CD4-positive, alpha-beta T cell treated with Interleukin-10 for 1 hour (primary cell): ENCODE measurements around the gene TIMM44.
A peak's percentile ranks its signal among the peaks of the same experiment; 100 is the strongest.
"Not testable (repeated sequence)": the region's sequence is repeated elsewhere in the genome, so short reads cannot be mapped to it uniquely, and the experiment has no call there.

Experiments
- DNase-seq: peaks from one replicate; pipeline ENCODE4 v3.0.0-alpha.2; 2020

TIMM44 gene

DNA sequence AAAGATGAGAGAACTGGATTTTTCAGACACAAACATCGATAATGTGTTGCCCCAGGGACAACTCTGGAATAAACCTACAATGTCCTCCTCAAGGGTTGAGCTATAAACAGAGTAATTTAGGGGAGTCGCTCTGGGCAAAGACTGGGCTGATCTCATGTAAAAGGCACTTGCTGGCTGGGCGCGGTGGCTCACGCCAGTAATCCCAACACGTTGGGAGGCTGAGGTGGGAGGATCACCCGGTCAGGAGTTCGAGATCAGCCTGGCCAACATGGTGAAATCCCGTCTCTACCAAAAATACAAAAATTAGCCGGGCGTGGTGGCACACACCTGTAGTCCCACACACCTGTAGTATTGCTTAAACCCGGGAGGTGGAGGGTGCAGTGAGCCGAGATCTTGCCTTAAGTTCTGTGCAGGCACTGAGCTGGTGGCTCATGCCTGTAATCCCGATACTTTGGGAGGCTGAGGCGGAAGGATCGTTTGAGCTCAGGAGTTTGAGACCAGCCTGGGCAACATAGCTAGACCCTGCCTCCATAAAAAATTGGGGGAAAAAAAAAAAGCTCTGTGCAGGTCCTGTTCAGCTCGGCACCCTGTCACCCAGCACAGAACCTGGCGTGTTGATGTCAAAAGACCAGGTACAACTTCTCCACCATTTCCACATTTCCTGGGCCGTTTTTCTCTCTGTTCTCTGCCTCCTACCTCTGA, 1.4 kb downstream of the TIMM44 start:
- no peak for DNase-seq

DNA sequence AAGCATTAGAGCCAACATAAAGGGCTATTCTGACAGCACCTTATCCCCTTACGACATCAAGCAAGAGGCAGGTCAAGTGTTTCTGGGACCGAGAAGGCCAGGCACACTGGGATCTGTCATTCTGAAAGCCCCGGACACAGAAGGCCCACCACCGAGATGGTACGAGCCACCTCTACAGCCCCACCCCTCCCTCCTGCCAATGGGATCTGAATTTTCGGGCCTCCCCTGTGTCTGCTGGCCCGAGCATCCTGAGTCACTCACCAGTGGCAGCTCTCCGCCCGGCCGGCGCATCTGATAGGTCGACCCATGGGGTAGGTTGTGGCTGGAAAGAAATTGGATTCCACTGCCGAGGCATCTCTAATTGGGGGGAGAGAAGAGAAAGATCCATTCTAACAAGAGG, 2.6 kb downstream of the TIMM44 start:
- DNase-seq, result no peak

DNA sequence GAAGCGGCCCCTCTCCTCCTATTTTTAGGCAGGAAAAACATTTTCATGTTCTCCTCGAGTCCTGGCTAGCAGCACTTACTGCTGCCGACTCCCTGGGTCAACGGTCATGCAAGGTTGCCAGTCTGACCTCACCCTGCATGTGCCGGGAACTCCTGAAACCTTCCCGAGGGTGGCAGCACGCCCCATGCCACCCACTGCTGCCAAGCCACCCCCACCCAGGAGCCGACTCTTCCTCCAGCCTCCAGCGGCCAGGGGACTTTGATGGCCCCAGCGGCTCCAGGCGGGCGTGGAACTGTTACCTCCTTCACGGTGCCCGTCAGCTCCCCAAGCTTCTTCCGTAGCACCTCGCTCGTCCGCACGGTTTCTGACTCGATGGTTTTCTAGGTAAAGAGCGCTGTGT, 8.7 kb downstream of the TIMM44 start:
- DNase-seq, result no peak

DNA sequence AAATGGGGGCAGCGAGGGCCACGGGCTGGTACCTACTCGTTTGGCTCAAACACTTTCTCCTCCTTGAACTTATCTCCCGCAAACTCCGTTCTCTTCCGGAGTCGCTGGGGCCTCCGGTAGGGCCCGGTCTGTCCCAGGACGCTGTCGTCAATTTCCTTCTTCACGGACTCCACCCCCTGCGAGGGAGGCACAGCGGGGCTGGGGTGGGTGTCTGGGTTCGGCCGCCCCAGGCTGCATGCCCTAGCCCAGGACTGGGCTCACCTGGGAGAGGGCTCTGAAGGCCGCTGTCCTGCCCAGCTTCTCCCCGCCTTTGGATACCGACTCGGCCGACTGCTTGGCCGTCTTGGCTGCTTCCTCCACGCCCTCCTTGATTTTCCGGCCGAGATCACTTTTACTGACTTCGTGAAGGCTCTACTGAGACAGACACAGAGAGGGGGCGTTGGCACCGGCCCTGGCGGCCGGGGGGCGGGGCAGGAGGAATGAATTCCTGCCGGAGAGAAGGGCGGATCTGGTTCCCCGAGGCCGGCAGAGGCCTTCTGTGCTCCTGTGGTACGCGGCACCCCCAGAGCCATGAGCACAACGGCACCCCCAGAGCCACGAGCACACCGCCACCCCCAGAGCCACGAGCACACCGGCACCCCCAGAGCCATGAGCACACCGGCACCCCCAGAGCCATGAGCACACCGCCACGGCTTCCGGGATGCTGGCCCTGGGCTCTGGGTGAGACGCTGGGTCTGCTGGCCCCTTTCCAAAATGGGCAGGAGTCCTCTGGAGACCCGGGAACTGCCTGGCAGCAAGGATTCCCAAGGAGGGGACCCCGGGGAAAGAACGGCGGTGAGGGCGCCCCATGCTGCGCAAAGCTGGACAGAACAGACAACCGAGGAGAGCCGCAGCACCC, 9.4 kb downstream of the TIMM44 start:
- no peak for DNase-seq

DNA sequence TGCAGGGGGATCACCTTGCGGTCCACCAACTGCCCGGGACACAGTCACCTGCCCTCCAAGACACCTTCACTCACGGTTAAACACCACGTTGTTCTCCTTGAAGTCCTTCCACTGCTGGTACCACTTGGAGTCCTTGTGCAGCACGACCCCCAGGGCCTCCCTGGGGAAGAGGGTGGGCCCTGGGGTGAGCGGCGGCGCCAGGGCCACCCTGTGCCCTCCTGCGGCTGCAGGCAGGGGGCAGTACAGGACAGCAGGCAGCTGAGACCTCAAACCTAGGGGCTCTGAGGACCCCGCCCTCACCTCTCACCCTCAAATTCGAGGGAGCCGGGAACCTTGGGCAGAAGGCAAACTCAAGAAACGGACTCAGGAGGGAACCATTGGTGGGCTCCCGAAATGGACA, 10.1 kb downstream of the TIMM44 start:
- DNase-seq, result no peak

DNA sequence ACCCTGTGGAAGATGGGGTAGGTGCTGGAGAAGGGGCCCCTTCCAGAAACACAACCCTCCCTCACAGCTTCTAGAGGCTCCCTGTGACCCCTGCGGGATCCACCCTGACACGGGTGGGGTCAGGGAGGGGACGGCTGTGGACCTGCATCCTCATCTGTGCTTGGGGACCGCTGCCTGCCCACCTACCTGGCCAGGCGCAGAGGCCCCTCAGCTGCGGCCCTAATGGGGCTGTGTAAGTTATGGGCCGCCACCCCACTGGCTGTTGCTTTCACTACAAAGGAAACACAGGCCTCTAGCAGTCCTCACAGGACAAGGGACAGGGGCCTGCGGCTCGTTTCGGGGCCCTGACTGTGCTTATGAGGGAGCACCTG, 10.6 kb downstream of the TIMM44 start:
- DNase-seq, result no peak

DNA sequence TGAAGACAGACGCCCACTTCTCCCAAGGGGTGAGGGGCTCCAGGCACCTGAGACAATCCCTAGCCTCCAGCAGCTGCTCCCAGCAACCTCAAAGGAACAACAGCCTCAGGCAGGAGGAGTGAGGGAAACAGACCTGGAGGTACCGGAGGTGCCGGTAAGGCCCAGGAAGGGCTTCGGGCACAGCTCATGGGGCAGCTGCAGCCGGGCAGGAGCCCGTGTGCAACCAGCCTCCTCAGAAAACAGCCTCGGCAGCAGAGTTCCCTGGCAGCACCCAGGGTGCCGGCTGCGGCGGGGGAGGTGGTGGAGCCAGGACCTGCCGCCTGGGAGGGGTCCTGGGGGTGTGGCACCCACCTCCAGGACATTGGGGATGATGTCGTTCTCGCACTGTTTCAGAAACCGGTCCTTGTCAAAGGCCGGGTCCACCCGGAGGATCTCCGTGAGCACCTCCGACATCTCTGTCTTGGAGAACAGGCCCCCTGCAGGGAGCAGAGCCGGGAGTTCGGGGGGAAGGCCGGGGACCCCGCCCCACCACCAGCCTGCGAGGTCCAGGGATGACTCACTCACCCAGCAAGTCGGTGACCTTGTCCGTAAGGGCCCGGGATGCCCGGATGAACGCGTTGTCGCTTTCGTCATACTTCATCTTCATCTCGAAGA, 11.1 kb downstream of the TIMM44 start:
- DNase-seq, result no peak

DNA sequence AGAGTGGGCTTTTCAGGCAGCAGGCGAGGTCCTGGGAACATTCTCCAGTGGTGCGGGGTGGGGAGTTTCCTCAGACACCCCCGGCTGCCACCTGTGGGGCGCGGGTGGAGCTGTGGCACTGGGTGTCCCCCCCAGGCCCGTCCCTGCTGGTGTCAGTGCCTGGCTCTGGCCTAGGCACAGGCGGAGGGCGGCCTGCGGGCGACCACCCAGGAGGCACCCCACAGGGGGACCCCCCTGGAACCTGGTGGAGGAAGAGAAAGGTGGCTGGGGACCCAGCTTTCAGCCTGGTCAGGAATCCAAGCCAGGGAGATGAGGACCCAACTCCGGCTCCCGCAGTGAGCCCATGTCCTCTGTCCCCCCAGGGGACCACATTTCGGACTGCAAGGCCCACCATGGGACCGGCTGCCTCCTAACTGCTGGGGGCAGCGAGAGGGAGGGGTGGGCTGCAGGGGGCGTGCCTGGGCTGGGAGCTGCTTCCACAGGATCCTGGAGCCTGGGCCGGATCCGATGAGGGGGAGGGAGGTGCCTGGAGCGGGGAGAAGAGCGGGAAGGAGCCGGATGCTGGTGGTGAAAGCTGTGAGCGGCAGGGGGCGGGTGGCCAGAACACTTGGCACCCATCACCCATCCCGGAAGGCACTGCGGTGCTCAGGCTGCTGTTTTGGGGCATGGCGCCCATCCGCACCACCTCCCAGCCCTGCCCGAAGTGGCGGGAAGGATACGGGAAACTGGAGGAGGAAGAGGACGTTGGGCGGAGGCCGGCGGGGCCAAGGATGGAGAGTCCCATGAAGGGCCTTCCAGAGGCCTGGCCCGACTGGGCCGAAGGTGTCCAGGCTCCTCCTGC, 12.0 kb downstream of the TIMM44 start:
- DNase-seq, result no peak

DNA sequence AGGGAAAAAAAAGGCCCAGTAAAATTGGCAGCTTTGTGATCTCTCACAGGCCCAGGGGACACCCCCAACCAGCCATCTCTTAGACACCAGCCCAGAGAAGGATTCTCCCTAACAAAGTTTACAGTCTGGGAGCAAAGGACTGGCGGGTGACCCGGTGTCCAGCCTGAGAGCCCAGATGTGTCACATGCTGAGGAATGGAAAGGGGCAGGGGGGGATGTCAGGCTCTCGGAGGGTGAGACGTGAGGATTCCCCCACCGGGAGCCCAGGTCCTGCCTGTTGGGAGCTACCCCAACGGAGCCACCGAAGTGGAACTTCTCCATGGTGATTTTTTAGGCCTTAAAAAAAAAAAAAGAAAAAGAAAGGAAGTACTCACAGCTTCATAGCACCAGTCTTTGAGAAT, 12.7 kb downstream of the TIMM44 start:
- DNase-seq, result no peak

DNA sequence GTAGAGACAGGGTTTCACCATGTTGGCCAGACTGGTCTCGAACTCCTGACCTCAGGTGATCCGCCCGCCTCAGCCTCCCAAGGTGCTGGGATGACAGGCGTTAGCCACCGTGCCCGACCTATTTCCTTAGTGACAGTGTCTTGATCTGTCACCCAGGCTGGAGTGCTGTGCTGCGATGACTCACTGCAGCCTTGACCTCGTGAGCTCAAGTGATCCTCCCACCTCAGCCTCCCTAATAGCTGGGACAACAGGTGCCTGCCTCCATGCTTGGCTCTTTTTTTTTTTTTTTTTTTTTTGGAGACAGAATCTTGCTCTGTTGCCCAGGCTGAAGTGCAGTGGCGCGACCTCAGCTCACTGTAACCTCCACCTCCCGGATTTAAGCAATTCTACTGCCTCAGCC, 13.4 kb downstream of the TIMM44 start:
- not testable (repeated sequence) for DNase-seq

DNA sequence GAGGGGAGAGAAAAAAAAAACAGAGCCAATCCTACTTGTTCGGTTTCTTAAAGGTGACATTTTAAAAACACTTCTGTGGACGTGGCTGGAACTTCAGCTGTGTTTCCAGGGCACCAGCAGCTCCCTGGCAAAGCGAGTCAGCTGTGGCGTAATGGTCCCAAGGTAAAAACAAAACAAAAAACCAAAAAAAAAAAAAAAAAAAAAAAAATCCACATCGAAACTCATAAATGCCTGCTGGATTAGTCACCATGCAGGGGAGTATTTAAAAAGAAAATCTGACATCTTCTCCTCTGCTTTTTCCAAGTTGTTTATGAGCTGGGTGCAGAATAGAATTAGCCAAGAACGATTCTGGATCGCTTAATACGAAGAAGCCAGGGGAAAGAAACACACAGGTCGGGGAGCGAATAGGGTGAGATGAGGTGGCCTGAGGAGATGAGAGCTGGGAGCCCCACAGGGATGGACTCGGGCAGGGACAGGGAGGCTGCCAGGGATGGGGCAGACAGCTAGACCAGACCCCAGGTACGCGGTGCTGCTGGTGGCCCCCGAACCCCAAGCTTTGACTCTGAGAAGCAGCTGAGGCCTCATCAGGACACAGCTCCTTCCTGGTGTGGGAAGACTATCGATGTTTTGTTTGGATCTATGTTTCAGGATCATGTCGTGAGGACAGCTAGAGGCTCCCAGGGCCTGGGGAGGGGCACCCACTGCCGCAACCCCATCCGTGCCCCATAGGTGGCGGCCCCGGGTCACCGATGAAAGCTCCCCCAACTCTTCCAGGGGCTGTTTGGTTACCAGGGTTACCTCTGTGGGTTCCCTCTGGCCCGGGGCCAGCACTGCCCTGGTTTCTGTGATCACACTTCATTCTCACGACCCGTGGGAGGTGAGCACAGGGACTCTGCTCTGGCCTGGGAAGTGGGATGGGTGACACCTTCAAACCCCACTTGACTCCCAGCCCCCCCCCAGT, 14.4 kb downstream of the TIMM44 start:
- peak; percentile 81 for DNase-seq

DNA sequence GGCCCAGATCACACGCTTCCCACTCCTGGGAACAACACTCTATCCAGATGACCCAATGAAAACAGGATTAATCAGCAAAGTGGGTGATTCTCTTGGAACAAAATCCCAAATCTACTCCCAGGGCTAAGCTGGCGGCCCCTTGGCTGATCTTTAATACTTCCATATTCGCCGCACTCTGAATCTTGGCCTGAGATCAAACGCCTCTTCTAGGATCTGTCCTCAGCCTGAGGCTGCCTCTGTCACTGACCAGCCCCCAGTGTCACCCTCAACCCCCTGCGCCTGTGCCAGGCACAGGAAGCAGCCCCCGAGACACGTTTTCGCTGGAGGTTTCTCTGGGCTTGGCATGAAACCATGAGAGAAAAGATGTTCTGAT, 15.1 kb downstream of the TIMM44 start:
- DNase-seq, result no peak

DNA sequence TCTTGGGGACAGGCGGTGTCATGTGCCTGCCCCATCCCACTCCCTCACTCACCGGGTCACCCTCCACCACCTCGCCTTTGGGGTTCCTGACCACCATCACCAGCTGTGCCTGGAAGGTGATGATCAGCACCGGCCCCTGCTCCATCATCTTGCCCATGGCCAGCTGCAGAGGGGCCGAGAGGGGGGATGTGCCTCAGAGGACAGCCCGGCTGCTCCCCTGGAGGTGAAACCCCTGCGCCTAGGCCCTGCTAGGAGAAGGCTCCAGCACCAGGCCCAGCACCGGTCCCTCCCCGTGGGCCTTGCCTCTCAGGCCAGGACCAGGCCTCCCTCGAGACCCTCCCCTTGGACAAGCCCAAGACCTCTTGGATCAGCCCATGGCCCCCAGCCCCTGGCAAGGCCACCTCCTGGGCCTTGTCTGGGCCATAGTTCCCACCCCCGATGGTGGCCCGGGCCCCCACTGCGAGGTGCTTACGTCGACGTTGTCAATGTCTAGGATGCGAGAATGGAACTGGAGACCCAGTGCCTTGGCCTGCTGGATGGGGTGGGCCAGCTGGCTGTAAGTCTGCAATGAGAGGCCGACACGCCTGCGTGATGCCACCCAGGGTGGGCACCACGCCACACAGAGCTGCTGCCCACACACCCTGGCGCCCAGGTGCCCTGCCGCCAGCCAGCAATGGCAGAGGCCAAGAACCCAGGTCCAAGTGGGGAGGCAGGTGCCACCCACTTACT, 15.7 kb downstream of the TIMM44 start:
- no peak for DNase-seq

DNA sequence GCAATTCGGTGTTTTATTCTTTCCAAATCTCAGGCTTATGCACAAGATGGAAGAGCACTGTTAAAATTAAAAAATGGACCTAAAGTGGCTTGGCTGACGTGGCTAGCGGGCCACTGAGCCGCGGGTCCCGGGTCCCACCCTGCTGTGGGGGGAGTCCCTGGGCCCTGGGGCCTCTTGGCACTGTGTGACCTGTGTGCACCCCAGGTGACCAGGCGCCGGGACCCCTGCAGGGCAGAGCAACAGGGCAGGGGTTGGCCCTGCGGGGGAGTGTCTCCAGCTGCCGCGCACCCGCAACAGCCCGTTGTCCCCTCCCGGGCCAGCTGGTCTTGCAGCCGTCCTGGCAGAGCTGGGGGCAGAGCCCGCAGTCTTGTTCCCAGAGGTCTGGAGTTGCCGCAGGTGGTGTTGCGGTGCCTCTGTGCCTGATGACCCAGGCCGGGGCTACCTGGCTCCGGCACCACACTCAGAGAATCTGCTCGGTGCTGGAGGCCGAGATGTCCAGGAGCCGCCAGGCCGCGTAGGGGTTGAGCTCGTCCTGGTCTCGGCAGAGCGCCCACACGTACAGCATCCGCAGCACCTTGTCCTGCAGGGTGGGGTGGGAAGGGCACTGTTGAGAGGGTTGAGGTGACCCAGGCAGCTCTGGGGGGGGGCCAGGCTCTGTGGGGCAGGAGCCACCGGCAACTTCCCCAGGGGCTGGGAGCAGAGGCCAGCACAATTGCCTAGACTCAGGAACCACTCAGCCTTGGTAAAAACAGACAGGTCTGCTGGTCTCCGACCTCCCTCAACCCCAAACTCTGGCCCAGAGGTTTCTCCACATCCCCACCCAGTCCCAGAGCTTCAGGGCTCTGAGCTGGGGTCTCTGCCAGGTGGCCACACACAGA, 16.5 kb downstream of the TIMM44 start:
- no peak for DNase-seq

DNA sequence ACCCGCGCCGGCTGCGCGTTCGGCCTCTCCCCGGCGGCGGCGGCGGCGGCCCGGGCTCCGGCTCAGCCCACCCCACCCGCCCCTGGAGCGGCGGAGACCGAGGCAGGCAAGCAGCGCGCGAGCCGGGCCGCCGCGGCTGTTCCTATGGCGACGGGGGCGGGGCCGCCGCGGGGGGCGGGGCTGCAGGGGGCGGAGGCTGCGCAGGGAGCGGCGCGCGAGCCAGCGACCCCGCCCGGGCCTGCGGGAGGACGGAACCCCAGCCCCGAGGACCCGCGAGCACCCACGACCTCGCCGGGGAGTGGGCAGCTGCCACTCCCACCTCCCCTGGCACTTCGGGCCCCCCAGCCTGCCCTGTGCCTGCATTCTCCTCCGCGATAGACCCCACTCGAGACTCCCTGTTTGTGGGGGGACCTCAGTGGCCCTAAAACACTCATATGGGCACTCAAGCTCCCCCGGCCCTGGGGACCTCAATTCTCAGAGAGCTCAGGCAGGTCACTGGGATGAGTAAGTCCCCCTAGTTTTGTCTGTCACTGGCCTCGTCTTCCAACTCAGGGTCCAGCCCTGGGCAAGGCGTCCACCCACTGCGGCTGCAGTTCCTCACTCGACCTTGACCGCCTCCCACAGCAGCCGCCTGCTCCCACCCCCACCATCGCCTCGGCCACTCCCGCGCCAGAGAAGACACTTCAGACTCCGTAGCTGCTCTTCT, 17.3 kb downstream of the TIMM44 start, which contains the start of gene CTXN1:
Gene CTXN1, minus strand, starts transcription at position 115 of the 706 bp plus-strand sequence. CDS start 597 bp downstream, outside the sequence.
- peak; percentile 84 for DNase-seq

DNA sequence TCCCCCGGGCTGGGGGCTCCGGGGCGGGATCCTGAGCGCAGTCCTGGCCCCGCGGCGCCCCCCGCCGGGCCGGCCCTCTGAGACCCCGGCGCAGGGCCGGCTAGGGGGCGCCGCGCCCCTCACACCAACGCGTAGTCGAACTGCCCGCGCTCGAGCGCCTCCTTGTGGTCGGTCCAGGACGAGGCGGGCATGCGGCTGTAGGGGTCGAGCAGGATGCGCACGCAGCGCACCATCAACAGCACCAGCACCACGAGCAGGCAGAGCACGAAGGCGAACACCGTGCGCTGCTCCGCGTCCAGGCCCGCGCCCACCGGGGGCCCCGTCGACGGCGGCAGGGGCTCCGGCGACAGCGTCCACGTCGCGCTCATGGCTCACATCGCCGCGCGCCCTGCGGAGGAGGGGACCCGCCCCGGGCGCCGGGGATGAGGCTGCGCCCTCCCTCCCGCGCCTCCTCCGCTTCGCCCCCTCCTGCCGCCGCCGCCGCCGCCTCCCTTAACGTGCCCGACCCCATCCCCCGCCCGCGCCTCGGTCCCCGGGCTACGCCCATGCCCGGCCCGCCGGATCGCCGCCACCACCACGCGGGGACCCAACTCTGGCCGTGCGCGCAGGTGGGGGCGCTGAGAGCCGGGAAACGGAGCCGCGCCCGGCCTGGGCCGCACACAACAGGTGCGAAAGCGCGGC, 18.2 kb downstream of the TIMM44 start:
- DNase-seq, result peak; percentile 80

DNA sequence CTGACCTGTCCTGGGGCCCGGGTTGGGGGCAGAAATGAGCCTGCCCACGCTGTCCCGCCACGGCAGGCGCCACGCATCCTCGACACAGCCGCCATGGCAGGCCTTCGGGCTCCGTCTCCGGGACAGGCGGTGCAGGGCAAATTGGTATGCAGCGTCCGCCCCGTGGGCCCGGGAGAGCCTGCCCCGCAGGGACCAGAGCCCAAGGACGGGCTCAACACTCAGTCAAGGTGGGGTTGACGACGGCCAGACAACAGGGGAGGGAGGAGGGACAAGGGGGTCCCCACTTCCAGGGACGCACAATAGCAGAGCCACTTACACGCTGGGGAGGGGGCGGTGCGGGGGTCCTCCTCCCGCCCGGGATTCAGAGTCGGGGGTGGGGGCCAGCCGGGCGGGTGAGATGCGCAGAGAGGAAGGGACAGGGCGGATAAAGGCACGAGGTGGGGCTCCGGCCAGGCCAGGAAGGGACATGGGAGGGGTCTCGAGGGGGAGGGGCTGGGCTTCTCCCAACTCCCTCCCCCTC, 18.8 kb downstream of the TIMM44 start:
- DNase-seq, result no peak

DNA sequence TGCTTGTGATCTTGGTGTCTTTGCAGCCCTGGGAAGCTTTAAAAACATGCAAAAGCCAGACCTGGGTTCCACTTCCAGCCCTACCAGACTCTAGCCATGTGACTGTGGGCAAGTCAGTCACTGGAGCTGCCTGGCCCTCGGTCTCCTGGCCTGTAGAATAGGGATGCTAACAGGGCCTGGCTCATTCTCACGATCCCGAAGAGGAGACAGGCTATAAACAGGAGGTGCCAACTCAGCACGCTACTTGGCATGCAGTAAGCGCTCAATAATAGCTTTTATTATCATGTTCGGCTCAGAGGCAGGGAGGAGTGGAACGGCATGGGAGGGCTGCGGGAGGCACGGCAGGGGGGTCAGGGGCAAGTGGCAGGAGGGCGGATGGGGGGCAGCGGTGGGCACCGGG, 19.2 kb downstream of the TIMM44 start:
- DNase-seq, result no peak
